ENCODE data around the gene PODXL.
"Not testable (repeated sequence)": the region's sequence is repeated elsewhere in the genome, so short reads cannot be mapped to it uniquely, and the experiment has no call there.

The PODXL gene

DNA sequence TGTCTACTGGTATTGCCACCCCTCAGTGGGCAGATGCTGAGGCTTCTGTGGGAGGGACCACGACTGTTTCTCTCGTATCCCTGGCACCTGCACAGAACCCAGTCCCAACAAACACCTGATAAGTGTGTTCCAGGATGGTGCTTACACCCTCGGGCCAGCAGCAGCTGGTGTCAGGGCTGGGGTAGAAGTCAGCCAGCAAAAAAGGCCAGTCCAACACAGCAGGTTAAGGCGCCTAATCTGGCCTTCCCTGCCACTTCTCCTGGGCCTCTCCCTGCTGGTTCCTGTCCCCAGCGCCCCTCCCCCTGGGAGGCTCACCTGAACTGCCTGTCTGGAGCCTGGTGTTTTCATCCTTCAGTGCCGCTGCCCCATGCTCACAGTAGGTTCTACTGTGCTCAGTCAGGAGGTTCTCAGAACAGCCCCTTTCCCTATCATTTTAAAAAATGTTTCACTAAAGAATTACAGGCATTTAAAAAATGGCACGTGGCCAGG is 20.0 kb downstream of the PODXL start:
- DNase-seq = no peak

DNA sequence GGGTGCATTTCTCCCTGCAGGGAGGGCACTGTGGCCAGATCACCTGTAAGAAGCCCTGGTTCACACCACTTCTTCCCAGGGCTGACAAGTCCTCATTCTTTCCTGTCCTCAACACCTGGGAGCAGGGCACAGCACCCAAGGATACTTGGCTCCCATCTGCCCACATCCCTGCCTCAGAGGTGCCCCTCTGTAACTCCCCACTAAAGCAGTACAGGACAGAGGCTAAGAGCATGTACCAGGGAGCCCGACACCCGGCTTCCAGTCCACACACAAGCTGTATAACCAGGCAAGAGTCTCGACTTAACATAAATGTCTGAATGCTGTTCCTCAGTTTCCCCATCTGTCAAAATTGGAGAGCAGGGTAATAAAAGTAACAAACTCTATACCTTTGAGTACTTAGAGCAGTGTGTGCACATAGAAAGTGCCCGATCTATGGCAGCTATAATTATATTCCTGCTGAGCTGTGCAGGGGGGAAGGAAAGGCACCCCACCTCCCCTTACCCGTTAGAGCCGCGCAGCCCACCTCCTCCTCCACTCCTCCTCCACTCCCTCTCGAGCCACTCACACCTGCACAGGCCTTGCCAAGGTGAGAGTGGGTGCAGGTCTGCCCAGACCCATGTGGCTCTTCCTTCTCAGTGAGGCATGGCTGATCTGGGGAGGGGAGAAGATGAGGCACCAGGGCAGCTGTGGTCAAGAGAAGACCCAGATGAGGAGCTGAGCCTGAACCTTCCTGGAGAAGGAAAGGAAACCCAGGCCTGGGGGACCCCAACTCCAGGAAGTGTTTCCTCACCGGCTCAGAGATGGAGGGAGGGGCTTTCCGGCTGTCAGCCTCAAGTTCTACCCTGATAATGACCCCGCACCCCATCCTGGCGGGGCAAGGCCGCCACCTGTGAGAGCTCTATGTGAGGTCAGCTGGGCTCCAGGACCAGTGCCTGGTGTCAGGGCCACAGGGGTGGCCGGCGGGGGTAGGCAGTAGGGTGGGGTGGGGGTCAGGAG is 22.6 kb downstream of the PODXL start:
- no peak for DNase-seq

DNA sequence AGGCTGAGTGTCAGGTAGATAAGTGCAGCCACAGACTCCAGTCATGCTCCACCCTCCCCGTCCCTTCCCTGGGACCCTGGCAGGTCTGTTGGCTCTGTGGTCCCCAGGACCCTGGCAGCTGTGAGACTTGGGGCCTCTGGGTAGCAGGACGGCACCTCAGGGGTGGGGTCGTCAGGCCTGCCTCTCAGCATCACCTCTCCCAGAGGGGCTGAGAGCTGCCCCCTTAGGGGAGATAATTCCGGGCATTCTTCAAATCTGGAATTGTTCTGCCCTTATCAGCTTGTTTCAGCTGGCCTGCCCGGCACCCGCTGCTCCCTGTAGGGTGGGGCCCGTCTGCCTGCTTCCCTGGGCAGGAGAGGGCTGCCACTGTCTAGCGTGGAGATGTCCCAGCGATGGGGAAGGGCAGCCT is 23.3 kb downstream of the PODXL start:
- DNase-seq = no peak

DNA sequence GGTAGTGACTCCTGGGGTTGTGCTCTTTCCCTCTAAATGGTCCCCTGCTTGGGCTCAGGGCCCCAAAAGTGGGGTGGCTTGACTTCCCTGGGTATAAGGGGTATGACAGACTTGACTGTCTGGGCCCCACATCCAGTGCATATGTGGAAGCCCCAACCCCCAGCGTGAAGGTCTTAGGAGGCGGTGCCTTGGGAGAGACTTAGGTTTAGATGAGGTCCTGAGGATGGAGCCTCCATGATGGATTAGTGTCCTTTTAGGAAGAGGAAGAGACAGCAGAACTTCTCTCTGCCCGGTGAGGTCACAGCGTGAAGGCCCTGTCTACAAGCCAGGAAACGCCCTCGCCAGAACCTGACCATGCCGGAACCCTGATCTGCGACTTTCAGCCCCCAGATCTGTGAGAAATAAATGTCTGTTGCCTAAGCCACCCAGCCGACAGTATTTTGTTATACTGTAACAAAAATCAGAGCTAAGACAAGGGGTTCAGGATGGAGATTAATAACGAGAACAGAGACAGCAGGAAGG is 23.8 kb downstream of the PODXL start:
- no peak for DNase-seq

DNA sequence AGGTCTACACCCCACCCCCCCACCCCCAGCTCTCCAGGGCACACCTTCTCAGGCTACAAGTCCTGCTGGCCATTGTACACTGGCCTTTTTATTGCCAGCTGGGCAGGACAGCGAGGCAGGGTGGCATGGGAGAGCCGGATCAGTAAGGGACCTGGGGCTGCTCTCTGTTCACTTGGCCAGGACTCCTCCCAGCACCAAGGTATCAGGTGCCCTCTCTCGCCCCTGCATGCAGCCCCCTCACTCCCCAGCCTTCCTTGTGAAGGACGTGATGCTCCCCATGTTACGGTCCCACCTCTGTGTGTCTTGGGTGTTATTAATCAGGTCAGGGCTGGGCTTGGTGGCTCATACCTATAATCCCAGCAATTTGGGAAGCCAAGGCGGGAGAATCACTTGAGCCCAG is 26.3 kb downstream of the PODXL start:
- no peak for DNase-seq

DNA sequence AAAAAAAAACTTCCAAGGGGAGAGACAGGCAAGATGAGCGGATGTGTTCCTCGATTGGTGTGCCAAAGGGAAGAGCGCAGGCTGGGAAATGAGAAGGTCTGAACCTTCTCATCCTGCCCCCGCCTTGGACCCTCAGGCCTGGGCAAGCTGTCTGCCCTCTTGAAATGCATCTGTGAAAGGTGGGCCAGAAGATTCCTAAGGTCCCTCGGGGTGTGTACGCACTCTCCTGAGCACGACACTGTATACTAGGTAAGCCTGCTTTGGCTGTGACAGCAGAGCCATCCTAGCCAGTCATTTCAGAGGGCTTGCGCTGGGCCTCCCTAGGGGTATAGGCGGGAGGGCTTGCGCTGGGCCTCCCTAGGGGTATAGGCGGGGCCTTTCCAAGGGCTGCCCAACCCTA is 26.8 kb downstream of the PODXL start:
- DNase-seq = no peak

DNA sequence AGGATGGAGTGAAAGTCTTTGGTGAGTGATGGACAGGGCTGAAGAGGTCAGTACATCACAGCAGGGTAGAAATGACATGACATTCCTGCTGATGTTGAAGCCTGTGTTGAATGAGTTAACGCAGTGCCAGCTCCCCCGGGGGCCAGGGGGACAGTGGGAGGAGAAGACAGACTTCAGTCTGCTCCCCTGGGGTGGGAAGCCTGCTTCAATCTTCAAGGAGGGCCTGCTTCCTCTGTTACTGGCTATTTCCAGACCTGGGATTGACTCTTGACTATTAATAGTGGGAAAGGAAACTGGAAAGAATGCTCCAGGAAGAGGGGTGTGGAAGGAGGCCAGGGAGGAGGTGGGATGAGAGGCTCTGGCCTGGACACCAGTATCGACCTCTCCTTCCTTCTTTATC is 27.2 kb downstream of the PODXL start:
- DNase-seq = no peak

DNA sequence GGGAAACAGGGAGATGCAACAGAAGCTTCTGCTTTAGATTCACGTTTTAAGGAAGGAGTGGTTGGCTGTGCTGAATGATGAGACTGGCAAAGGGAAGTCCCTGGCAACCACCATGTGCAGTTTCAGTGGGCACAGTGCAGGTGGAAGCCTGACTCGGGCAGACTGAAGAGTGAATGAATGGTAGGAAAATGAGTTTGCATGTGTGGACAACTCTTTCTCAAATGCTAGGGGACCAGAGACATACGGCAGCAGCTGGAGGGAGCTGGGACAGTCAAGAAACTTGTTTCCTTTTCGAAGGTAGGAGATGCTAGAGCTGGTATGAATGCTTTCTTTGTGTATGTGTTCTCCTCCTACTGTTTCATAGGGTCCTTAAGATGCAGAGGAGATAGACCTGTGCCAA is 29.0 kb downstream of the PODXL start:
- DNase-seq = no peak

DNA sequence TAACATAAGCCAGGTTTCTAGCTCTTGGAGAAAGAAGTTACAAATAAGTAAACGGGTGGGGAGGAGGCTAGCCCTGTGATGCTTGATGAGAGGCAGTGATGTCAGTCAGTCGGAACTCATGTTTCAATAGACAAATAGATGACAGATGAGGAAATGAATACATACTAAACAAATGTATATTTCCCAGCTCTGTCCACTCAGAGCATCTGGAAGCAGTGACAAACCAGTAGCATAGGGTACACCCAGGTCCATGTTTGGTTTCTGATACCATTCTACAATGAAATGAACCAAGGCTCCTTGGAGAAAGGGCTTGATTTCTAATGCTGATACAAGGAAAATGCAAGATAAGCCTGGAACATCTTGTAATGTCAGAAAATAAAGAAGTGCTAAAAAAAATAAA is 30.6 kb downstream of the PODXL start:
- DNase-seq = no peak

DNA sequence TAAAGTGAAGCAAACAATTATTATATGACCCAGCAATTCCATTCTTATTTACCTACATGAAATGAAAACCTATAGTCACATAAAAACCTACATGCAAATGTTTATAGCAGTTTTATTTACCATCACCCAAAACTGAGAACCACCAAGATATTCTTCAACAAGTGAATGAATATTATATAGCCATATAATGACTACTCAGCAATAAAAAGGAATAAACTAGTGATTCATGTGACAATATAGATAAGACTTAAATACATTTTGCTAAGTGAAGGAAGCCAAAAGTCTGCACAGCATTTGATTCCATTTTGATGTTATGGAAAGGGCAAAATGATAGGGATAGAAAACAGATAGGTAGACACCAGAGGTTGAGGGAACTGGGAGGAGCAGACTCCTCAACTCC is 31.7 kb downstream of the PODXL start:
- no peak for DNase-seq

DNA sequence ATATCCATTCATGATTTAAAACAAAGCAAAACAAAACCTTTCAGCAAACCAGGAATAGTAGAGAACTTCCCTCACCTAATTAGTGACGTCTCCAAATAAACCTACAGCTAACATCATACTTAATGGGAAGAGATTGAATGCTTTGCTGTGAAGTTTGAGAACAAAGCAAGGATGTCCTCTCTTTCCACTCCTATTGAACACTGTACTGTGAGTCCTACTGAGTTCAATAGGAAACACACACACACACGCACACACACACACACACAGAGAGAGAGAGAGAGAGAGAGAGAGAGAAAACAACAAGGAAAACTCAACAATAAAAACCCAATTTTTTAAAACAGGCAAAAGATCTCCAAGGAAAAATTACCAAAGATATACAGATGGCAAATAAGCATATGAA is 32.3 kb downstream of the PODXL start:
- DNase-seq = no peak

DNA sequence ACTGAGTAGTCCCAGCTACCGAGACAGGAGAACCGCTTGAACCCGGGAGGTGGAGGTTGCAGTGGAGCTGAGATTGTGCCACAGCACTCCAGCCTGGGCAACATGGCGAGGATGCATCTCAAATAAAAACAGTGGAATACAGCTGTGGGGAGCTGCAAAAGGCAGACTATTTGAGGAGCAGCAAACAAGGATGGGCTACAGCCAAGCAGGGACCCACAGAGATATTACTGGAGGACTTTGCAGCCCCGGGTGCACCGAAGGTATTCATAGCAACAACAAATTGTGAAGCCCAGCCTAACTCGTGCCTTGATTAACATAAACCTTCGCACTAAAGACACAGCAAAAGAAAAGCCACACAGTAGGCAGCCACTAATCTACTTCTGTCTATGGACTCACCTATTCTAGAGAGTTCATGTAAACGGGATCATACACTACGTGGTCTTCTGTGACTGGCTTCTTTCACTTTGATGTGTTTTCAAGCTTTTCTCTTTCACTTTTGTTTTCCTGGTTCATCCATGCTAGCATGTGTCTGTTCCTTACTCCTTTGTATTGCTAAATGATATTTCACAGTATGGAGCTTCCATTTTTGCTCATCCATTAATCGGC is 34.0 kb downstream of the PODXL start:
- peak in 1 of 2 donors; percentile 22 for DNase-seq

DNA sequence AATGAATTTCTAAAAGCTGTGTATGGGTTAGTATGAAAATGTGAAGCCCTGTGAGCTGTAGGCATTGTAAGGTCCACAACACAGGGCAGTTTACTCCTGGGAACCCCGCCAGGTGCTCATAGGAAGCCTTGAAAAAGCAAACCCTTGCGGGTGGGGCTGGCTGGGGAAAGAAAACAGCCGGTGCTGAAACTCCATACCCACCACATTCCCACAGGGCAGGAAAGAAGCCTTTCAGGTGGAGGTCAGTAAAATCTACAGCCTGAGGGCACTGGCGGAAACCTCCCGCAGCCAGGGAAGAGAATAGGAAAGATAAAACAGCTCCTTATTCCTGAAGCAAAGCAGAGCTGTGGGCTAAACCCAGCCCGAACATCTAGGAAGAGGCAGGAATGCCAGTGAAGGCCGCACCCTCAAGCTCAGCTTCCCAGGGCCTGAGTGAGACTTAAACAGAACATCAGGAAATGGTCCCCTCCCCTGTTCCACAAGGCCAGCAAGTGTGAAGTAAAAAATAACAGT is 34.7 kb downstream of the PODXL start:
- DNase-seq = no peak

DNA sequence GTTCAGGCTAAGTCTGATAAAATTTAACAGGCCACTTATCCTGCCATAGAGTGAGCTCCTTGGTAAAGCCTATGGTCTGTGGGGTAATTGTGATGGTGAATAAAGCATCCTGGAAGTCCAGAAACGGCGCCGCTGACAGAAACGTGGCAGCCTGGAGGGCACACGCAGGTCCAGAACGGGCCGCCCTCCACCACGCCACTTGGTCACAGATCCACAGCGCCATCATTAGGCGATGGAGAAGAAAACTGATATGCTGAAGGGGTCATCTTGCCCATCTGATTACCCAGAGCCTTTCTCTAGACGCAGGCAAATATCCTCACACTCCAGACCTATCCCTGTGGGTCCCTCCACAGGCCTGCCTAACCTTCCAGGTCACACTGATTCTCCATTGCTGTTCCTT is 37.8 kb downstream of the PODXL start:
- no peak for DNase-seq

DNA sequence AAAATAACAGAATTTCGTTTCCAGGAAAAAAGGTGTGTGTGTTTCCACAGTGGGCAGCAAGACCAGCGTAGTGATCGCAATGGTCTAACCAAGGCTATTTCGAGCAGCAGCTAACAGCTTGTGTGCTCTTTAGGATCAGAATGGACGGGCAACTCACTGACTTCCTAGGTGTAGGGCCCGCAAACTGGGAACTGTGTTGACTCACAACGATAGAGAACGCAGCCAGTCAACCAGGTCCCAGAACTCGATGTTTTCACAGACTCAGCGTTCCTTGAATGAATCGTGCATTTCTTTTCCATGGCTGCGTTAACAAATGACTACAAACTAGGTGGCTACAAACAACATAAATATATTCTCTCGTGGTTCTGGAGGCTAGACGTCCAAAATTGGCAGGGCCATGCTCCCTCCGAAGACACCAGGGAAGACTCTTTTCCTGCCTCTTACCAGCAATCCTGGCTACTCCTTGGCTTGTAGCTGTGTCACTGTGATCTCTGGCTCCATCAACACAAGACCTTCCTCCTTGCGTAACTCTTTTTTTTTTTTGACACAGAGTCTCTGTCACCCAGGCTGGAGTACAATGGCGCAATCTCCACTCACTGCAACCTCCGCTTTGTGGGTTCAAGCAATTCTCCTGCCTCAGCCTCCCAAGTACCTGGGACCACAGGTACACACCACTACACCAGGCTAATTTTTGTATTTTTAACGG is 39.1 kb downstream of the PODXL start:
- DNase-seq = no peak

DNA sequence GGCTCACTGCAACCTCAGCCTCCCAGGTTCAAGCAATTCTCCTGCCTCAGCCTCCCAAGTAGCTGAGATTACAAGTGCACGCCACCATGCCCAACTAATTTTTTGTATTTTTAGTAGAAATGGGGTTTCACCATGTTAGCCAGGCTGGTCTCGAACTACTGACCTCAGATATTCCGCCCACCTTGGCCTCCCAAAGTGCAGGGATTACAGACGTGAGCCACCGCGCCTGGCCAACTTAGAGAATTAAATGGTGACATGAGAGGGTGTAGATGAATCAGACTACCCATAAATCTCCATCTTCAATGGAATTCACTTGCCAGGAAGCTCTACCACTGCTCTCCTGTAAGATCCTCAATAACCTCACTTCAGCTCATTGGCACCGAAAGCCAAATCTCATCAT is 41.0 kb downstream of the PODXL start:
- DNase-seq = not testable (repeated sequence)

DNA sequence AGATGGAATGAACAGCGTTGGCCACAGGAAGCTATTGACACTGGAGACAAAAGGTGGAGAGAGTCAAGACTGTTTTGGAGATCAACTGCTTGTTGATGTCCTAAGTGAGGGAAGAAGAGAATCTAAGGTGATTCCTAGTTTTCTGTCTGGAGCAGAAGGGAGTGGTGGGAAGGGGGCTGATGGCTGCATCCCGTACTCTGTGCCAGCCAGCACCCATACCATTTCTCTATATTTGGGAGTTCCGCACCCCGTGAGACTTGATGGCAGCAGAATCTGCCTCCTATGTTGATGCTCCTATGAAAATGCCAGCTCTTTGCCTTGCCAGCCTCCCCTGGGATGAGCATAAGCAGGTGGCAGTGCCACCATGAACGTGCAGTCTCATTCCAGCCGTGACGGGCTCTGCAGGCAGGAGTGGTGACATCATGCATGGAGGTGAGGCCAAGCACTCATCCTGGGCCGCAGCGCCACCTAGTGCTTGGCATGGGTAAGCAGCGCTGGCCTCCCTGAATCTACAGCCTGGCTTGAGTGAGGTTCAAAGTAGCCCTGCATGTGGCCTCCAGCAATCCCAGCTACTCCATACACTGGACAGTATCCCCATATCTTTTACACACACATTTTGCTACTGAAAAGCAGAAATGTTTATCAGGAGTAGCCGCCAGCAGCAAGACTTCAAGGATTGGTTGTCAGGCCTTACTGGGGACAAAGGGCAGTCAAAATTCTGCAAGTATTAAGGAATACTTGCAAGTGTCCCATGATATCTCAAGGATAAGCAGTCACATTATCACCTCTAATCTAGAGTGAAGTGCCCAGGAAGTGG is 43.0 kb downstream of the PODXL start:
- peak; percentile 70 to 74 for DNase-seq

DNA sequence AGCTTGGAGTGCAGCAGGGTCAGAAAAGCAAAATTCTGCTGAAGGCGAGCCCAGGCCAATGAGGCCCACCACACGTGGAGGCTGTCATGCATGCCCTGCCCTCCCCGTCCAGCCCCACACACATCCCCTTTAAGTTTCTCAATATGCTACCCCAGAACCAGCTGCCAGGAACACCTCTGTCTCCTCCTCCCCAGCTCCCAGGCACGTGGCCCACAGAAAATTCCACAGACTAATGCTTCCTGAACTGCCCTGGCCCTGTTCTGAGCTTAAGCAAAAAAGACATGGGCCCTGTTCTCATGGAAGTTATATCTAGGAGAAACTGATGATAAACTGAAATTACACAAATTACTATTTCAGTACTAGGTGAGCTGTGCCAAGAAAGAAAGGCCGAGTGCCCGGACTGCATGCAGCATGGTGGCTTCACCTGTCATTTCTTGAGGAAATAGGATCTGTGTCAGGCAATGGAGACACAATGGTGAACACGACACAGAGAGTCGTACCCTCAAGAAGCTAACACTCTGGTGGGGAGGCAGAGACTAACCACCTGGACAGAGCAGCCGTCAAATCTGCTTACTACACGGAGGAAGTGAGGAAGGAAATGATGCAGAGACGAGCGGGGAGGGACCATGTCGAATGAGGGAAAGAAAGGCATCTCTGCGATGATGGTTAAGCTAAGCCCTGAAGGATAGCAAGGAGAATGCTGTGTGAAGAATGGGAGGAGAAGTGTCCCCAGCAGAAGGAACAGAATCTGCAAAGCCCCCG is 44.5 kb downstream of the PODXL start:
- no peak for DNase-seq

DNA sequence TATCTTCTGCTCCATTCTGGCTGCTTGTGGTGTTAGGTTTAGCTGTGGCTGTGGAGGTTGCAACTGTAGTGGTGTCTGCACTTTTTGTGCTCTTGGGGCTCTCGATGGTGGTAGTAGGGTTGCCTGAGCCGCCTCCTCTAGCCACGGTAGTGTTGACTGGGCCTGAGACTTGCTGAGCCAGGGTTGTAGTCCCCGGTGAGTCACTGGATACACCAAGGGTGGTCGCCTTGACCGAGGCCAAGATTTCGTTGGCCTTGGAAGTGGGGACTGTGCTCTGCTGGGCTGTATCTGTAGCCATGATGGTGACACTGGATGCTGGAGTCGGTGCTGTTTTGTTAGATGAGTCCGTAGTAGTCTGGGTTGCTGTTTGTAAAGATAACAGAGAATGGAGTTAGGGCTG is 45.4 kb downstream of the PODXL start:
- DNase-seq = no peak

DNA sequence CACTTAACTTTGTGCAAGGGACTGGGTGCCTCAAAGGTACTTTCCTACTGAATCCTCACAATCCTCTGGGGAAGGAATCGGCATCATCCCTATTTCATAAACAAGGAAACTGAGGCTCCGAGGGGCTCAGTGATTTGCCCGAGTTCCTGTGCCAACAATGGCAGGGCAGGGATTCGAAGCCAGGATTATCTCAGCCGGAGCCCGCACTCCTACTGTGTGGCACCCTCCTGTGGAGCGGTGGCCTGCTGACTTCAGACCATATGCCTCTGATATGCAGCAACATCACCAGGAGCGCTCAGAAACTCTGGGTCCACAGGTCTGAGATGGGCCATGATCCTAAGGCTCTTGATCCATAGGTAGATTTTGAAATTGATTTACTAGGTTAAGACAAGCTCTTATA is 46.6 kb downstream of the PODXL start:
- no peak for DNase-seq

DNA sequence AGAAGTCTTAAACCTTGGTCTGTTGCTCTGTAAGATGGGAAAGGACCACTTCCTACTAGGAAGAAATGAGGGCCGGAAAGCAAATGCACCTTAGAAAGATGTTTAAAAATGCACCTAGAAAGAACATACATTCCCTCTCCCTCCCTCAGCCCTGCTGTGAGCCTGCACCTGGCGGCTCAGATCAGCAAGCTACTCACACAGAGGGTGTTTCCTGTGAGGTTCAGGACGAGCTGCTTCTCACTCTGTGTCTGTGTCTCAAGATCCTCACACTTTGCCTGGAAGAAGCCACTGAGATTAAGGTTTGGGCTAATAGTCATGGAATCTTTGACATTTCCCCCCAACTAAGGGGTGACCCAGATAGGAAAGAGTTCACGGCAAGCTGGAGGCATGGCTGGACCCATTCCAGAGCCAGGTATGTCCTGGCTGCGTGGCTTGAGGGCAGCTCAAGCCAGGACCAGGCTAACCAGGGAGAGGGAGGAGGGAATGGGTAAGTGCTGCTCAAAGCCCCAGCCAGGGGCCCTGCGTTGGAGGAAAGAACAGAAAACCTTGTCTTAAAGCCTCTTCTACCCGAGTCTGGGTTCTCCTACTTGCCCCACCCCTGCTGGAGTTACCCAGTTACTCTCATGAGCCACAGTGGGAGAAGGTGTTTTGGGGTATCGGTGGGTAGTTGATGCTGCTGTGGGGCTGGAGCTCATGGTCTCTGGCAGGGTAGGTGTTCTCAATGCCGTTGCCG is 47.5 kb downstream of the PODXL start:
- DNase-seq = no peak
